ENCODE measurements around the gene AVEN. TPM values are rescaled to one million over a fixed set of nuclear protein-coding genes. Genes with fewer than 3 reads are reported as not detected.

AVEN gene
- total and polyA plus RNA-seq, 2 of the 8 experiments (the other 6 are each of a cell fraction or from before 2014, with no cell fraction given) = 5.5 to 17.0 TPM

- H4K20me1 ChIP-seq (replicated peaks in 1 of 2; ENCODE audit: control insufficient read depth in 1 of 2, insufficient read depth in 2 of 2, low read length in 2 of 2) = no peaks in the 10 kb centered on the region
- H3K79me1 ChIP-seq (ENCODE audit: low read depth, low read length) = no peaks in the 10 kb centered on the region
- H2BK5ac ChIP-seq (ENCODE audit: low read depth, low read length) = no peak overlapping the region
- WGBS, 2 experiments (ENCODE audit: extremely low coverage in 1 of 2, insufficient coverage in 1 of 2, insufficient read length in 1 of 2, insufficient replicate concordance in 2 of 2, low coverage in 1 of 2, low lambda C conversion rate in 2 of 2, missing lambda C conversion rate in 1 of 2) = 96% methylated on average over 13 of the region's 13 CpGs; no CpG with 5 or more reads in 1 of the 2 experiments
- no peak overlapping the region for H2BK20ac ChIP-seq (ENCODE audit: low read length)
- no peak overlapping the region for H3K18ac ChIP-seq (ENCODE audit: extremely low read depth, low read length)
- no peak overlapping the region for H4K8ac ChIP-seq (ENCODE audit: extremely low read depth, insufficient read depth, low read length)
- H3K9me3 ChIP-seq (ENCODE audit: insufficient read depth in 2 of 2, low read depth in 1 of 2, low read length in 1 of 2) = no peaks in the 10 kb centered on the region
- no peak overlapping the region for H2BK12ac ChIP-seq (ENCODE audit: low read depth, low read length)
- H2BK120ac ChIP-seq (replicated peaks; ENCODE audit: low read depth, low read length) = no peak overlapping the region
- H3K9ac ChIP-seq (replicated peaks in 1 of 4; ENCODE audit: extremely low read depth in 1 of 4, low read depth in 3 of 4, low read length in 3 of 4) = no peak overlapping the region
- no peaks in the 10 kb centered on the region for H3K23me2 ChIP-seq (ENCODE audit: low read depth, low read length)
- ChIA-PET POLR2A (ENCODE audit: partially characterized antibody) (no interaction called here), CTCF (ENCODE audit: partially characterized antibody) (no interaction called here)
- no peak overlapping the region for H3K4me2 ChIP-seq (ENCODE audit: insufficient read depth in 1 of 2, low read depth in 2 of 2, low read length in 2 of 2)
- no peak overlapping the region for H3K27ac ChIP-seq (ENCODE audit: low read depth, low read length)
- no peak overlapping the region for H2AK5ac ChIP-seq (ENCODE audit: low read depth, low read length)
- H3K14ac ChIP-seq (ENCODE audit: insufficient read length) = no peak overlapping the region
- no peak overlapping the region for H3K23ac ChIP-seq (ENCODE audit: insufficient read length)
- H4K91ac ChIP-seq (replicated peaks; ENCODE audit: insufficient read length, low read length) = no peak overlapping the region
- H3K4me1 ChIP-seq (replicated peaks in 1 of 4; ENCODE audit: control insufficient read depth in 3 of 4, insufficient read depth in 4 of 4, low read length in 3 of 4) = peaks cover 0 to 6% (median 3%) of the 10 kb centered on the region in 4 experiments; a peak in 3 of 7 replicates
- H3K79me2 ChIP-seq (ENCODE audit: control insufficient read depth in 1 of 2, insufficient read depth in 2 of 2, low read length in 2 of 2) = no peaks in the 10 kb centered on the region
- H3K36me3 ChIP-seq (ENCODE audit: control insufficient read depth in 2 of 4, insufficient read depth in 4 of 4, low read length in 3 of 4) = no peaks in the 10 kb centered on the region; a peak in 1 of 8 replicates
- no peak overlapping the region for H3K4ac ChIP-seq (replicated peaks; ENCODE audit: insufficient read length, low read depth, low read length)
- H3K4me3 ChIP-seq (ENCODE audit: extremely low read depth in 1 of 4, insufficient read depth in 2 of 4, low read depth in 3 of 4, low read length in 4 of 4) = no peak overlapping the region
- no peaks in the 10 kb centered on the region for H3K27me3 ChIP-seq (replicated peaks in 1 of 4; ENCODE audit: control insufficient read depth in 3 of 4, extremely low read depth in 1 of 4, insufficient read depth in 3 of 4, low read length in 3 of 4)
- no peak overlapping the region for H2BK15ac ChIP-seq (ENCODE audit: low read length)
- no peak overlapping the region for H2AFZ ChIP-seq (ENCODE audit: low read length)
- FAIRE-seq (no peak), DNase-seq (ENCODE audit: low read depth in 1 of 2, low spot score in 2 of 2) (no peak)
- no peak overlapping the region for H4K5ac ChIP-seq (ENCODE audit: insufficient read length, low read depth, low read length)
- H3K56ac ChIP-seq (replicated peaks; ENCODE audit: insufficient read length, low read depth, low read length) = no peak overlapping the region
- TF ChIP-seq PHF8 (conservative IDR thresholded peaks at IDR 0.05; ENCODE audit: low read depth, low read length) = no peak
- TF ChIP-seq POLR2A (IDR thresholded peaks at IDR 0.05; ENCODE audit: control extremely low read depth in 1 of 2, low read depth in 2 of 2, low read length in 2 of 2) = no peak
- TF ChIP-seq TBP (IDR thresholded peaks at IDR 0.05; ENCODE audit: low read depth, low read length) = no peak
- TF ChIP-seq KDM5A (IDR thresholded peaks at IDR 0.05; ENCODE audit: low read length) = no peak
- TF ChIP-seq POU5F1 (IDR thresholded peaks at IDR 0.05; ENCODE audit: low read depth, low read length) = no peak
- no peak for TF ChIP-seq NRF1 (IDR thresholded peaks at IDR 0.05; ENCODE audit: low read depth, low read length)
- no peak for TF ChIP-seq TCF12 (IDR thresholded peaks at IDR 0.05; ENCODE audit: low read depth, low read length)
- no peak for TF ChIP-seq BRCA1 (IDR thresholded peaks at IDR 0.05; ENCODE audit: low read depth, low read length)
- TF ChIP-seq EP300 (IDR thresholded peaks at IDR 0.05; ENCODE audit: borderline replicate concordance in 1 of 2, low read depth in 2 of 2, low read length in 2 of 2) = no peak
- no peak for TF ChIP-seq HDAC2 (IDR thresholded peaks at IDR 0.05; ENCODE audit: borderline replicate concordance in 1 of 2, low read depth in 2 of 2, low read length in 2 of 2)
- TF ChIP-seq RFX5 (IDR thresholded peaks at IDR 0.05; ENCODE audit: borderline replicate concordance, low read depth, low read length) = no peak
- no peak for TF ChIP-seq CHD1 (IDR thresholded peaks at IDR 0.05; ENCODE audit: low read depth, low read length)
- no peak for TF ChIP-seq SIRT6 (IDR thresholded peaks at IDR 0.05; ENCODE audit: low read length)
- TF ChIP-seq KDM4A (IDR thresholded peaks at IDR 0.05; ENCODE audit: low read depth, low read length, severe bottlenecking) = no peak
- TF ChIP-seq RAD21 (IDR thresholded peaks at IDR 0.05 in 1 of 2, conservative IDR thresholded peaks at IDR 0.05 in 1 of 2; ENCODE audit: low read depth in 2 of 2, low read length in 2 of 2) = no peak
Measured at GRCh38 chr15:33857726-33858125, 181.3 kb downstream of the AVEN start.

All from H1 (cell line).